ENCODE data around the gene CIRBP. TPM values are rescaled to one million over a fixed set of nuclear protein-coding genes. Genes with fewer than 3 reads are reported as not detected.

CIRBP gene
- total and polyA plus RNA-seq, 12 donors = 180 to 356 (median 280) TPM

DNA sequence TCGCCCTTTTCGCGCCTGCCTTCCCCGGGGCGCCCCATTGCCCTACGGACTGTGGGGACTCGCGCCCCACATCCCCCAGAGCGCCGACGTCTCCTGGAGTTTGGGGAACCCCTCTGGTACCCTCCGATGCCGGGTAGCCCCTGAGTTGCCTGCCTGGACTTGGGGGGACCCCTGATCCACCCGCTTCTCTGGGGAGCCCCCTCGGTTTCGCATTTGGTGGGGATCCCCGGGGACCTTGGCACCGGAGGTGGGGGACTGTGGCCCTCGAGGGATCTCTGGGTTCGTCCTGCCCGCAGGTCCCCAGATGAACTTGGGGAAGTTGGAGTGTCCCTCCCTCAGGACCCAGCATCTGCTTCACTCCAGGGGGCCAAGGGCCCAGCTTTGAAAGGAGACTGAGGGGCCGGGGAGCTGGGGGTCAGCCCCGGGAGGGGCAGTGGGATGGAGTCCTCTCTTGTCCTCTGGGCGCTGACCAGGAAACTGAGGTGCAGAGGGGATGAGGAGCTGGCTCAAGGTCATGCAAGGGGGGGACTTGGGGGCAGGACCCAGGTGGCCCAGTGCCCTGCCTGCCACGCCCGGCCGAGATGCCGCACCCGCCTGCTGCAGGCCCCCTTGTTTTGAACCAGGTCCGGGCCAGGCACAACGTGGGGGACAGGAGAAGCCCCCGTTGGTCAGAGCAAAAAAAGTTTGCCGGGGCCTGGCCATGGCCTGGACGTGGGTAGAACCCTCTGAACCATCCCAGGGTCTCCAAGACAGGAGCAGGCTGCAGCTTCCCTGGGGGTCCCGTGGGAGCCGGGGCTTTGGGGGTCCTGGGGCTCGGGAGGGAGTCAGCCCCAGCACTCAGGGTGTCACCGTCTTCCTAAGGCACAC, 17.6 kb downstream of the CIRBP start:
- ATAC-seq (no peak), DNase-seq (no peak)
- Histone ChIP-seq H3K4me3 (no peak overlapping the region), H3K36me3 (no peaks in the 10 kb centered on the region), H3K27ac (no peak overlapping the region), H3K27me3 (peaks cover 22 to 84% (median 79%) of the 10 kb centered on the region in 7 donors), H3K4me1 (peaks cover 0 to 16% (median 3%) of the 10 kb centered on the region in 9 donors), H3K9me3 (no peaks in the 10 kb centered on the region)
- intact Hi-C loops (cut with DNase I) = loop anchor here in 5 of 10 donors (5.0 to 10.0 kb wide), 4 partner anchors 68 to 88 kb away; a partner anchor contains a TSS
- 34 to 40% methylated on average over 25 to 38 of the region's 38 CpGs for WGBS, 2 donors
- TF ChIP-seq, protein P1, sequence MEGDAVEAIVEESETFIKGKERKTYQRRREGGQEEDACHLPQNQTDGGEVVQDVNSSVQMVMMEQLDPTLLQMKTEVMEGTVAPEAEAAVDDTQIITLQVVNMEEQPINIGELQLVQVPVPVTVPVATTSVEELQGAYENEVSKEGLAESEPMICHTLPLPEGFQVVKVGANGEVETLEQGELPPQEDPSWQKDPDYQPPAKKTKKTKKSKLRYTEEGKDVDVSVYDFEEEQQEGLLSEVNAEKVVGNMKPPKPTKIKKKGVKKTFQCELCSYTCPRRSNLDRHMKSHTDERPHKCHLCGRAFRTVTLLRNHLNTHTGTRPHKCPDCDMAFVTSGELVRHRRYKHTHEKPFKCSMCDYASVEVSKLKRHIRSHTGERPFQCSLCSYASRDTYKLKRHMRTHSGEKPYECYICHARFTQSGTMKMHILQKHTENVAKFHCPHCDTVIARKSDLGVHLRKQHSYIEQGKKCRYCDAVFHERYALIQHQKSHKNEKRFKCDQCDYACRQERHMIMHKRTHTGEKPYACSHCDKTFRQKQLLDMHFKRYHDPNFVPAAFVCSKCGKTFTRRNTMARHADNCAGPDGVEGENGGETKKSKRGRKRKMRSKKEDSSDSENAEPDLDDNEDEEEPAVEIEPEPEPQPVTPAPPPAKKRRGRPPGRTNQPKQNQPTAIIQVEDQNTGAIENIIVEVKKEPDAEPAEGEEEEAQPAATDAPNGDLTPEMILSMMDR (IDR thresholded peaks at IDR 0.05) = no peak

DNA sequence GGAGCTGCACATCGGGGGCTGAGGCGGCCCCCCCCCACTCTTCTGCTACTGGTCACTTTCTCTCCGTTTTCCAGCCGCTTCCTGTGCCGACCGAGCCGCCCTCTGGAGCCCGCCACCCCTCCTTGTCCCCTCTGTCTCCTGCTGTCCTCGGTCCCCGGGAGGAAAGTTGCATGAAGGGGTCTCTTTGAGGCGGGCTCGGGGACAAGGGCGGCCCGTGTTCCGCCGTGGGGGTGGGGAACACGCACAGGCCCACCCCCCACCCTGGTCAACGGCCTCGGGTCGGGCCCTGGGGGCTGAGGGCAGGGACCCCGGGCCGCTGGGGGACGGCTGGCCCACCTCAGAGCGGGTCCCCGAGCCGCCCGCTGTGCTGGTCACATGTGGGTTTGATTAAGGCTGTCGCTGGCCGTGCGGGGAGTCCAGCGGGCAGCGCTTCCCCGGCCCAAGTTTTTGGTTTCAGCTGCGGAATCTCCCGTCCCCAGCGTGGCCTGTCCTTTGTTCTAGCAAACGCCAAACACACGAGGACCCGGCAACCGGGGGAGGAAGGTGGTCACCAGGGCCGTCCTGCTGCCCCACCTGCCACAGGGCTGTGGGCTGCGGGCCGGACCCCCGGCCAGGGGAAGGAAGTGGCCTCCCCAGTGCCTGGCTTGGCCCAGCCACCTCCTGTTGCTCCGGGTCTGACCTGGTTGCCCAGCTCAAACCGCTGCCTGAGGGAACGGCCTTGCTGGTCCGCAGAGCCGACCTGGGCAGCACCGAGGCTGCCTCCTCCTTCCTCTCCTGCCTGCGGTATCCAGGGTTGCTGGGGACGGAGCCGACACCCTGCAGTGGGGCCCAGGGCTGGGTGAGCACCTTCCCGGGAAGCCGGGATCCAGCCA, 18.5 kb downstream of the CIRBP start:
- intact Hi-C loops (cut with DNase I) = loop anchor here in 5 of 10 donors (5.0 to 10.0 kb wide), 4 partner anchors 67 to 87 kb away; a partner anchor contains a TSS
- TF ChIP-seq, protein P1 (IDR thresholded peaks at IDR 0.05) = no peak
- ATAC-seq = no peak
- Histone ChIP-seq H3K4me1 (peaks cover 0 to 16% (median 3%) of the 10 kb centered on the region in 9 donors), H3K36me3 (no peaks in the 10 kb centered on the region), H3K27me3 (peaks cover 22 to 93% (median 88%) of the 10 kb centered on the region in 7 donors), H3K9me3 (no peaks in the 10 kb centered on the region), H3K4me3 (no peak overlapping the region), H3K27ac (no peak overlapping the region)
- DNase-seq = no peak
- 44 to 52% methylated on average over 51 to 55 of the region's 55 CpGs for WGBS, 2 donors

DNA sequence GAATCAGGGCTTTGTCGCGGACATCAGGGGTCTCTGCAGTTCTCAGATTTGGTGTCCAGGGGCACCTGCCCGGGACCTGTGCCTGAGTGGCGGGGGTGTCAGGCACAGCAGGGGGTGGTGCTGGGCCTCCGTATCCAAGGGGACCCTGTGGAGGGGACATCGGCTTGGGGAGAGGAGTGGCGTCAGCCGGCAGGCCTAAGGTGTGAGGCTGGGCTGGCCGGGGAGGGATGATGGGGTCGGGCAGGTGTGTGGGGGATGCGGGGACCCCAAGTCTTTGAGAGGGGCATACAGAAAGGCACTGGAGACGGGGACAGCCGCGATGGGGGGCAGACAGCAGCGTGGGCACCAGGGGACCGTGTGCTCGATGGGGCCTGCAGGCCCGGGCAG, 19.1 kb downstream of the CIRBP start:
- DNase-seq (no peak), ATAC-seq (no peak)
- TF ChIP-seq, protein P1 (IDR thresholded peaks at IDR 0.05) = no peak
- Histone ChIP-seq H3K9me3 (no peaks in the 10 kb centered on the region), H3K27ac (no peak overlapping the region), H3K36me3 (no peaks in the 10 kb centered on the region), H3K4me3 (no peak overlapping the region), H3K4me1 (peaks cover 0 to 16% (median 3%) of the 10 kb centered on the region in 9 donors), H3K27me3 (peaks cover 22 to 94% (median 89%) of the 10 kb centered on the region in 7 donors)
- intact Hi-C loops (cut with DNase I) = loop anchor here in 5 of 10 donors (5.0 to 10.0 kb wide), 4 partner anchors 67 to 87 kb away; a partner anchor contains a TSS
- WGBS, 2 donors = 86 to 93% methylated on average over 18 of the region's 18 CpGs
